NB4 (cell line): ENCODE results near the gene MSANTD1.

Experiments used
- MYC ChIP-seq: IDR thresholded peaks from 2 replicates; pipeline ENCODE4 v1.6.1; 2011; ENCODE audit warnings: low read depth, low read length
- POLR2A ChIP-seq: IDR thresholded peaks from 2 replicates; pipeline ENCODE4 v1.6.1; 2011; ENCODE audit warnings: mild to moderate bottlenecking; ENCODE audit not compliant: insufficient read length; ENCODE audit errors: extremely low read depth
- TF ChIP-seq, protein P1 (sequence below): IDR thresholded peaks from one replicate; pipeline ENCODE4 v1.5.1; 2012; ENCODE audit warnings: low read depth, low read length
- TF ChIP-seq, protein P2 (sequence below): IDR thresholded peaks from 2 replicates; pipeline ENCODE4 v1.6.1; 2011; ENCODE audit warnings: low read depth, low read length

- TF ChIP-seq, protein P1, sequence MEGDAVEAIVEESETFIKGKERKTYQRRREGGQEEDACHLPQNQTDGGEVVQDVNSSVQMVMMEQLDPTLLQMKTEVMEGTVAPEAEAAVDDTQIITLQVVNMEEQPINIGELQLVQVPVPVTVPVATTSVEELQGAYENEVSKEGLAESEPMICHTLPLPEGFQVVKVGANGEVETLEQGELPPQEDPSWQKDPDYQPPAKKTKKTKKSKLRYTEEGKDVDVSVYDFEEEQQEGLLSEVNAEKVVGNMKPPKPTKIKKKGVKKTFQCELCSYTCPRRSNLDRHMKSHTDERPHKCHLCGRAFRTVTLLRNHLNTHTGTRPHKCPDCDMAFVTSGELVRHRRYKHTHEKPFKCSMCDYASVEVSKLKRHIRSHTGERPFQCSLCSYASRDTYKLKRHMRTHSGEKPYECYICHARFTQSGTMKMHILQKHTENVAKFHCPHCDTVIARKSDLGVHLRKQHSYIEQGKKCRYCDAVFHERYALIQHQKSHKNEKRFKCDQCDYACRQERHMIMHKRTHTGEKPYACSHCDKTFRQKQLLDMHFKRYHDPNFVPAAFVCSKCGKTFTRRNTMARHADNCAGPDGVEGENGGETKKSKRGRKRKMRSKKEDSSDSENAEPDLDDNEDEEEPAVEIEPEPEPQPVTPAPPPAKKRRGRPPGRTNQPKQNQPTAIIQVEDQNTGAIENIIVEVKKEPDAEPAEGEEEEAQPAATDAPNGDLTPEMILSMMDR, result no peak
- TF ChIP-seq POLR2A (no peak), MYC (no peak)
- TF ChIP-seq, protein P2, sequence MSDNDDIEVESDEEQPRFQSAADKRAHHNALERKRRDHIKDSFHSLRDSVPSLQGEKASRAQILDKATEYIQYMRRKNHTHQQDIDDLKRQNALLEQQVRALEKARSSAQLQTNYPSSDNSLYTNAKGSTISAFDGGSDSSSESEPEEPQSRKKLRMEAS, result no peak
These were observed 915 bp downstream of the MSANTD1 start for GRCh38 chr4:3249711-3250437.
